CD4-positive, alpha-beta T cell treated with Interferon alpha-2 for 1 hour (primary cell): Measurements from ENCODE around the gene INPP5A.
"Not testable (repeated sequence)": the region's sequence is repeated elsewhere in the genome, so short reads cannot be mapped to it uniquely, and the experiment has no call there.

Experiments
- DNase-seq, 2 donors: peaks; one replicate each; pipeline ENCODE4 v3.0.0-alpha.2; 2020 to 2022

INPP5A gene

DNA sequence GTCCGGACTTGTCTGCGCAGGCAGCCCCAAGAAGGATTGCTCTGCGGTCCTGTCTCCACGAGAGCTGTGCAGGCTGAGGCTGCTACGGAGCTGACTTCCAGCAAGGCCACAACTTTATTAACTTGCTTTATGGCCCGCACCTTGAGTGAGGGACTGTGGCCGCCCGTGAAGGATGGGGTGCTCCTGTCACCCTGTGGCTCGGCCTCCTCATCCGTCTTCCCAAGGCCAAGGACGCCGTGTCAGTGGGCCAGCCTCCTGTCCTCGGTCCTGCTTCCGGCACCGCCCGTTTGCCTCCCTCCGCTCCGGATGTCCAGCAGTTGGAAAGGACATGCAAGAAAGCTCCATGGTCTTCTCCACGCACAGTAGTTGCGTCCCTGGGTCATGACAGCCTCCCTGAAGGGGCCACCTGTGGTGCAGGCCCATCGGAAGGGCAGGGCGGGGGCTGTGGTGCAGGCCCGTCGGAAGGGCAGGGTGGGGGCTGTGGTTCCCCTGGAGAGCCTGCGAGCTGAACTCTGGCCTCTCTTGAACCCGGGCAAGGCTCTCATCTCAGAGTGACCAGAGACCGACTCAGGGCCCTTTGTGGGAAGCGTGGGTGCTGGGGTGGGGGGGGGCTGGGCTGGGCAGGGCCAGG lies 161.3 kb downstream of the INPP5A start:
- no peak for DNase-seq

DNA sequence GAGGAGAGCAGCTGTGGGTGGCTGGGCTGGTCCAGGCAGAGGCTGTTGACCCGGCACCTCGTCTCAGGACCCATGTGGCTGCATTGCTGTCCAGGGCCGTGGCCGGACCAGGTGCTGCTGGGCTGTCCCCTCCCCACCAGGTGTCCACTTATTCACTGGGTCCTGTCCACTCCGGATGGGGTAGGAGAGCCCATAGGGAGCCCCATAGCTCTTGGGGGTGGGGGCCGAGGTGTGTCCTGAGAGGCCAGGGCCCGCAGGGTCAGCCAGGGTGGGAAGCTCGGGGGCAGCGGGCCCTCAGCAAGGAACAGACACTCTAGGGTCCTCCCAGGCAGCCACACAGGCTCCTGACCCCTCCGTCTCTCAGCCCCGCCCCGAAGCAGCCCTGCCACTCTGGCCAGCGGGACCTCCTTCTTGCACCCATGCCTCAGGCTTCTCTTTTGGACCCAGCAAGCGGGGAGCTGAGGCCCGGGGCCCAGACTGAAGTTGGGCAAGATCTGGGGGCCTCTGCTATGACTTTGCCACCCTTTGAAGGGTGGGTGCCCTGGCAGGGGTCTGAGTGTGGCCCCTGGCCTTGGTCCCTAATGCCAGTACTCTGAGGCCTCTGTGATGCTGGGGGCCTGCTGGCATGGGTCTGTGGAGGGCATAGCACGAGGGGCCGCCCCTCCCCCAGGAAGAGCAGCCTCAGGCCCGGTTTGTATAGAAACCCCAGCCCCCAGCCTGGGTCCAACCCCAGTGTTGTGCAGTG lies 162.0 kb downstream of the INPP5A start:
- no peak for DNase-seq

DNA sequence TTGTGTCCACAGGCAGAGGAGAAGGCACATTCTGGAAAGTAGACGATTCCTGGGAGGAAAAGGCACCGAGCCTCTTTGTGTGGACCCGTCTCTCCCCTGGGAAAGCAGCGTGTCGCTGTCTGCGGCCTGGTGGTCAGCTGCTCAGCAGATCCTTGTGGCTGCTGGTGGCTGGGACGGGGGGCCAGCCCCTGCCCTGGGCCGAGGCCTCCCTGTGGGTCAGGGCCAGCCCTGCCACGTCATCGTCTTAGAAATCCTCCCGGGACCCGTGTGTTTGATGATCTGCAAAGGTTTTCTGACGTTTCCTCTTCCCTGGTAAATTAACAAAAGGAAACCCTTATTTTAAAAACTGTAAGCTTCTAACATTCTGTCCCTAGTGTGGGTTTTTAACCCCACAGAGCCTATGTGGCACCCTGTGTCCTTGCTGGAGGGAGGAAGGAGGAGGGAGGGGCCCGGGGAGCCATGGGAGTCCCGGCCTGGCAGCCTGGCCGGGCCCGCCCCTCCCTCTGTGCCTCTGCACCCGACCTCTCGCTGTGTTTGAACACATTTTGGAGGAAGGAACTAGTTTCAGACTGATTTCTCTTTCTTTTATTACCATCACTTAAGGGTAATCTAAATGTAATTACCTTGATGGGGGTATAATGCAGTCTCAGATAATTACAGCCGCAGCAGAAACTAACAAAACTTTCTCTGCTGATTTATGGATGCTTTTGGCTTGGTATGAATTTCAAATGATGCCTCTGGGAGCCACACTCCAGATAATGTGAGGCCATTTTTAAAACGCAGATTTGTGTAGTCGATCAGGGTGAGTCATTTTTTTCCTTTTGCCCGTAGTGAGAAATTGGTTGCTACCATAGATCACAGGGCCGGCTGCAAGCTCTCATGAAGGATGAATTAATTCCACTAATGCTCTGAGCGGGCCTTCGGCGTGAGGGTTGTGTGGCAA lies 162.8 kb downstream of the INPP5A start:
- DNase-seq, result no peak

DNA sequence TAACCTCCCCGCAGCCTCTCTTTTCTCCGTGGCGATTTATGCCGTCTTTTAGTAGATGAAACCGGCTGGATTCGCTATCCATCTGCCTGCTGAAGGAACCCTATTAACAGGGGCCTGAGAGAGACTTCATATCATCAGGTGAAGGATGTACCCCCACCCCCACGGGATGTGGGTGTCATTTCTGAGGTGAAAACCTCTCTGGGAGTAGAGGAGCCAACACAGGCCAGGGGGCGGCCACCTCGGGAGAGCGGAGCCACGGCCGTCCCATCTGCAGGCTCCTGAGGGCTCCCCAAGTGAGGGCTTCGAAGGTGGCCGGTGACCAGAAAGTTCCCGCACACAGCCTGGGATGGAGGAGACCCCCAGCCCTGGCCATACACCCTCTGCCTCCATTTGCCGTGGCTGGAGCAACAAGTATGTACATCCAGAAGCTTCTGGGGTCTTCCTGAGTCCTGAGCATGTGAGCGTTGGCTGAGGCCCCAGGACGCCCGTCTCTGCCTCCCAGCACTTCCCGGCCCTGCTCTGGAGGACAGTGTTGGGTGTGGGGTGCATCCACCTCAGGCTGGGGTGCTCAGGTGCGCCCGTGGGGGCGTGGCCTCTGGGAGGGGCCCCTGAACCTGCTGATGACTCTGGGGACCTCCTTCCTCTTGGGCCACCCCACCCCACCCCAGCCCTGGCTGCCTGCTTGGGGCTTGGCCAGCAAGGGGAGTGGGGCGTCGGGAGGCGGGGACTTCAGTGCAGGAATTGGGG lies 163.7 kb downstream of the INPP5A start:
- DNase-seq, result no peak

GRCh38 chr10:132701846-132702190 lies 164.2 kb downstream of the INPP5A start:
- no peak for DNase-seq

GRCh38 chr10:132702601-132703418 lies 165.2 kb downstream of the INPP5A start:
- no peak for DNase-seq

DNA sequence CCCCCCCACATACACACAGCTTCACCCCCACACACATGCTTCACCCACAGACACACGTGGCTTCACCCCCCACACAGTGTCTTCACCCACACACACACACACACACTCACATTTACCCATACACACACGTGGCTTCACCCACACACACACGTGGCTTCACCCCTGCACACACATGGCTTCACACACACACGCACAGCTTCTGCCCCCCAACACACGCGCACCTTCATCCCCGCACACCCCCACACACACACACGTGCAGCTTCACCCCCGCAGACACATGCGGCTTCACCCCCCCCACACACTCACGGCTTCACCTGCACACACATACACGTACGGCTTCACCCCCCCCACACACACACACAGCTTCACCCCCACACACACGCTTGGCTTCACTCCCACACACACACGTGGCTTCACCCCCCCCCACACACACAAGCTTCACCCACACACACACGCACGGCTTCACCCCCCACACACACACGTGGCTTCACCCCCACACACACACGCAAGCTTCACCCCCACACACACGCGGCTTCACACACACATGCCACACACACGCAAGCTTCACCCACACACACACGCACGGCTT lies 165.9 kb downstream of the INPP5A start:
- DNase-seq, result no peak

- DNase-seq, result no peak
Observed at GRCh38 chr10:132704008-132704814, 166.6 kb downstream of the INPP5A start.

- DNase-seq, result not testable (repeated sequence)
Observed at GRCh38 chr10:132704815-132705064, 167.2 kb downstream of the INPP5A start.

DNA sequence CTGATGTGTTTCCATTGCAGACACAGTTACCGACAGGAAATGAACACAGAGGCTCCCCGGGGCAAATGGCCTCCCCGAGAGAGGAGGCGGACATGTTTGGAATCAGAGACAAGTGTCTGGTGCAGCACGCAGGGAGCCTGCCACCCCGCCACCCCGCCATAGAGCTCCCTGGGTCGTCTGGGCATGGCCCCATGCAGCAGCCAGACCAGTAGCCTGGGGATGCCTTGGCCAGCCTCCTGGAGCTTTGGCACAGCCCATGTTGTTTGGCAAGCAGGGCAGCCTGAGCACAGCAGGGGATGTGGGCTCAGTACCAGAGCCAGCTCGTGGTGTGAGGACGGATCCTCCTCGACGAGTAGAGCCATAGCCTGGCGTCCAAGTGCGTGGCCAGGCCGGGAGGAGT lies 167.6 kb downstream of the INPP5A start:
- DNase-seq, result no peak

- DNase-seq, result no peak
Observed at GRCh38 chr10:132705943-132706342, 168.4 kb downstream of the INPP5A start.

- no peak for DNase-seq
Observed at GRCh38 chr10:132706701-132707100, 169.1 kb downstream of the INPP5A start.

- DNase-seq, result no peak
Observed at GRCh38 chr10:132707121-132707775, 169.7 kb downstream of the INPP5A start.

GRCh38 chr10:132707776-132708171 lies 170.2 kb downstream of the INPP5A start:
- DNase-seq, result no peak

- no peak for DNase-seq
Observed at GRCh38 chr10:132708441-132708840, 170.9 kb downstream of the INPP5A start.

GRCh38 chr10:132708936-132709335 lies 171.3 kb downstream of the INPP5A start:
- no peak for DNase-seq

DNA sequence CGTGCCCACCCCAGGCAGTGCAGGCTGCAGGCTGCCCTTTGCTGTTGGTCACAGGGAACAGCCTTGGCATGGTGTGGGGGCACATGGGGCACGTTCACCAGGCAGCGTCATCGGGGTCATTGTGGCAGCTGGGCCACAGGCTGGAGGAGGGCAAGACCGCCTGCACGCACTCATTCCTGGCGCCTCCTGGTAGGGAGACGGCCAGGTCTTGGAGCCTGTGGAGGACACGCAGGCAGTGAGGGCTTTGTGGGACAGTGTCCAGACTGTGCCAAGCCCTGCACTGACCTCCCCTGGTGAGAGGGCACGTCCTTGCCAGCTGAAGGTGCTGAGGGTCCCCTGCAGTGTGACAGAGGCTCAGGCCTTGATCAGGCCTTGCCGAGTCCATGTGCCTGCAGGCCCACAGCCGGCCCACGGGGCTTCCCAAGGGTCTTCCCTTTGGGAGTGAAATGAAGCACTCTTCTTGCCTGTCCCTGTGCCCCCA lies 171.9 kb downstream of the INPP5A start:
- DNase-seq, result no peak

GRCh38 chr10:132710036-132710686 lies 172.6 kb downstream of the INPP5A start:
- no peak for DNase-seq

DNA sequence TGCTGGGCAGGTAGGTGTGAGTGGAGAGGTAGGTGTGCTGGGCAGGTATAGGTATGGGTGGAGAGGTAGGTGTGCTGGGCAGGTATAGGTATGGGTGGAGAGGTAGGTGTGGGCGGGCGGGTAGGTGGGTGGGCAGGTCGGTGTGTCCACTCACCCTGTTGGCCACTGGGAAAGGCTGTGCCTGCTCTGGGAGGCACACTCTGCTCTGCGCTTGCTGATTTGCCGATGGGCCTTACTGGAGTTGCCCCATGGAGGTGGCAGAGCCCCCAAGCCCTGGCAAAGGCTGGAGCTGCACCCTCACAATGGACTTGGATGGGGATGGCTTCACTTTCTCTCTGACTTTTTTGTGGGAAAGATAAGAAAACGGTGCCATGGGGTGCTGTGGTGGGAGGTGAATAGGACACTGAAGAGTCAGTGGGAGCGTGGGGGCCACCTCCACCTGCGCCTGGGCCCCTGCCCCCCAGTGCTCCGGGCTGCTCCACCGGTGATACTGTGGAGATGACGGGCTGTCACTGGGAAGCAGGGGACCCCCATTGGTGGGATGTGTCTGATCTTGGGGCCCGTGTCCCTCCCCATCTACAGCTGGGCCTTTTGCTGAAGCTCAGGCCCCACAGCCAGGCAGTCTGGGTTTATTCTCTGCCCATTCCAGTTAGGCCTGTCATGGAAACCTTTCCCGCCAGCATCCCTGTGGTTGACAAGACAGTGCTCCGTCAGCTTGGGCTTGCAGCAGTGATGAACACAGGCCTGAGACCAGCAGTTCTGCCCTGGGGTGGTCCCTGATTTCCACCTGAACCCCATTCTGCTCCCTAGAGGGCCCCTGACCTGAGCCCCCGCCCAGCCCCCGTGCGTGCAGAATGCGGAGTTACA lies 173.4 kb downstream of the INPP5A start:
- DNase-seq, result no peak
